WI38 (cell line): Measurements from ENCODE around the gene ATP11C.

ENCODE experiments used
- H3K4me3 ChIP-seq: 2 replicates; pipeline ENCODE4 v1.5.1; 2011; ENCODE audit warnings: low read depth, mild to moderate bottlenecking, control low read depth, low read length
- CTCF ChIP-seq: IDR thresholded peaks from 2 replicates; pipeline ENCODE4 v1.5.1; 2012; ENCODE audit warnings: low read depth, mild to moderate bottlenecking, control low read depth, low read length

The ATP11C gene

GRCh38 chrX:139932073-139932900 lies 566 bp downstream of the ATP11C start:
- H3K4me3 ChIP-seq: peak overlapping the region; percentile 69
- TF ChIP-seq CTCF: no peak

GRCh38 chrX:139931646-139932072 lies 1.2 kb downstream of the ATP11C start:
- H3K4me3 ChIP-seq: peak overlapping the region; percentile 69
- no peak for TF ChIP-seq CTCF

- no peak for TF ChIP-seq CTCF
Measured at GRCh38 chrX:139930916-139931645, 1.8 kb downstream of the ATP11C start.

GRCh38 chrX:139930401-139930800 lies 2.5 kb downstream of the ATP11C start:
- peak overlapping the region; percentile 69 for H3K4me3 ChIP-seq
- no peak for TF ChIP-seq CTCF

More at GRCh38 chrX:139930916-139931645, 1.8 kb downstream of the ATP11C start:
- H3K4me3 ChIP-seq: peak overlapping the region; percentile 69

GRCh38 chrX:139929876-139930275 lies 3.0 kb downstream of the ATP11C start:
- no peak for TF ChIP-seq CTCF
- H3K4me3 ChIP-seq: peak overlapping the region; percentile 69

- no peak for TF ChIP-seq CTCF
- H3K4me3 ChIP-seq: no peak overlapping the region
Measured at GRCh38 chrX:139924696-139925095, 8.2 kb downstream of the ATP11C start.
